GM18502 (cell line): Measurements from ENCODE around the gene TGOLN2.
"Not testable (repeated sequence)": the region's sequence is repeated elsewhere in the genome, so short reads cannot be mapped to it uniquely, and the experiment has no call there.

ENCODE experiments used
- ATAC-seq: cut with Tn5 transposase; IDR thresholded peaks from one replicate; pipeline ENCODE4 v1.9.1; 2021; ENCODE audit warnings: mild to moderate bottlenecking; ENCODE audit not compliant: unreplicated experiment, poor library complexity

TGOLN2 gene

DNA sequence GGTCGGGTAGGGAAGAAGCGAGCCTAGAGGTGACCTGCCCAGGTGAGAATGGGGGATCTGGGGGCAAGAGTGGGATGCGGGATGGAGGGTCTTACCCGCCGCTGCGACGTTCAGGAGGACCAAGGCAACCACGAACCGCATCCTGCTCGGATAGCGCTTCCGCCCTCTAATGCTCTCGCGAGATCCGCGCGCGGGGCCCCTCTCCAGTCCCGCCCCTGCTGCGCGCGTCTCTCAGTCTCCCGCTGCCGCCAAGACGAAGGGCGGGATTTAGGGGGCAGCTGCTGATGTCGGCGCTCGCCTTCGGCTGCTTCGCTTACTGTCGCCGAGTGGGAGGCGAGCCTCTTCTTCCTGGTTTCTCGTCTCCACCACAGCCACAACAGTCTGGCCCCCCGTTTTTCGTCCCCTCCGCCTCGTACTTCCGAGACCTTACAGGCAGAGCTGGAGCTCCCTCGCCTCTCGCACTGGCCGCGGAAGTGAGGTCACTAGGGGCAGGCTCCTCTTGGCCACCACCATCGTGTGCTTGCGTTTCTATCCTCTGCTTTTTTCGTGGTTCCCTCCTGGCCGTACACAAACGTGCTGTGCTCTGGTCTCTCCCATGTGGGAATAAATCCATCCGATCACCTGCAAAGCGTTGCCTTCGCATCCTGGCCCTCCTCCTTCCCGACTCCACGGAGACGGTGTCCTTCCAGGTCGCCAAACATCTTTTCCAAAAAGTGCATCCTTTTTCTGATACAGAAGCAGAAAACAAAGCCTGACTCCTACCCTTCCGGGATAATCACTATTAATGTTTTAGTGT lies at the start of gene TGOLN2:
TSS of gene TGOLN2 (minus strand) at position 168 of the 796 bp plus-strand sequence. CDS start at position 141, 27 bp downstream.
- peak; percentile 88 for ATAC-seq

- no peak for ATAC-seq
These were observed 49.3 kb upstream of the TGOLN2 start for GRCh38 chr2:85377083-85377482.

GRCh38 chr2:85376291-85377065 lies 48.7 kb upstream of the TGOLN2 start:
- ATAC-seq, result no peak

GRCh38 chr2:85371045-85371444 lies 43.3 kb upstream of the TGOLN2 start:
- no peak for ATAC-seq

GRCh38 chr2:85369500-85369899 lies 41.7 kb upstream of the TGOLN2 start:
- ATAC-seq, result no peak

DNA sequence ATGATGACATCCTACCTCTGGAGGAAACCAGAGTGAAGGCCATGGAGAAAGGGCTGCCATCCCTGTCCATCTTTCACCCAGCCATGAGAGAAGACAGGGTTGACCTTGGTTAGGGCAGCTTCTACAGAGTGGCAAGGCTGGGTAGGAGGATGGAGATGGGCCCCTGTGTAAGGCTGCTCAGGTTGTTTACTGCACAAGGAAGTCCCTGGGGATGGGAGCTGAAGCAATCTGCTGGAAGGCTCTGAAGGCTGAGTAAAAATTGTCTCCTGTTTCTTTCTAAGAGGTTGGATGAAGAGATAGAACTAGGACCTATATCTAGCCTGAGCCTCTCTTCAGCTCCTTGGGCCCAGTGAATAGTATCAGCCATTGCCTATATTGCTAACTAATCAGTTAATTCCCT lies 41.1 kb upstream of the TGOLN2 start:
- no peak for ATAC-seq

DNA sequence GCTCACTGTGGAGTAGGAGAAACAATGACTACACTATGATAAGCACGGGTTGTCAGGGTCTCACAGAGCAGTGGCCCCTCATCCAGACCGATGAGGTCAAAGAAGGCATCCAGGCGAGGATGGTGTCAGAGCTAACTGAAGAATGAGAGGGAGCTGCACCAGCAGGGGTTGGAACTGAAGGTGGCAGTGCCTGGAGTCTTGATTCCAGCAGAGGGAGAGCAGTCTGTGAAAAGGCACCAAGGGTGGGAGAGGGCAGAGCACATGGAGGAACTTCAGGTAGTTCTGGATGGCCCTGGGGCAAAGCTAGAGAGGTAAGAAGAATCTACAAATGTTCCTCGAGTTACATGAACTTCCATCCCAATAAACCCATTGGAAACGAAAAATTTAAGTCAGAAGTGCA lies 39.4 kb upstream of the TGOLN2 start:
- no peak for ATAC-seq

DNA sequence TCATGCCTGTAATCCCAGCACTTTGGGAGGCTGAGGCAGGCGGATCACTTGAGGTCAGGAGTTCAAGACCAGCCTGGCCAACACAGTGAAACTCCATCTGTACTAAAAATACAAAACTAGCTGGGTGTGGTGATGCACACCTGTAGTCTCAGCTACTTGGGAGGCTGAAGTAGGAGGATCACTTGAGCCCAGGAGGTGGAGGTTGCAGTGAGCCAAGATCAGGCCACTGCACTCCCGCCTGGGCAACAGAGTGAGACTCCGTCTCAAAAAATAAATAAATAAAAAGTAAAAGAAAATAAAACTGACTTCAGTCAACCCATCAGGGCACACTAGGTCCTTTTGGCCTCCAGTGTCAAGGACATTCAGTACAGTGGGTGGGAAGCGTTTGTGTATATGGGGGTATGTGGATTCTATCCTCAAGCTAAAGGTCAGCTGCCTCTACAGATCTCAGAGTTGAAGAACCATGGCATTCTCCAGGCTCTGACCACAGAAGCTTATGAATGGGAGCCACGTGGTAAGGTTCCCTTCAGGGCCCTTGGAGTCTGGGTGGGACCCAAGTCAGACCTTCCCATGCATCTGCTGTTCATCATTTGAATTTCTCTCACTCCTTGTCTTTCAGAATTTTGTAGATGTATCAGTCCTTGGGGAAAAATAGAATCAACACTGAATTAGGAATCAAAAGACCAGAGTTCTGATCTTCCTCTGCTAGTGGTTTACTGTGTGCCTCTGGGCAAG lies 35.0 kb upstream of the TGOLN2 start:
- not testable (repeated sequence) for ATAC-seq

GRCh38 chr2:85357736-85358135 lies 29.9 kb upstream of the TGOLN2 start:
- ATAC-seq, result no peak

DNA sequence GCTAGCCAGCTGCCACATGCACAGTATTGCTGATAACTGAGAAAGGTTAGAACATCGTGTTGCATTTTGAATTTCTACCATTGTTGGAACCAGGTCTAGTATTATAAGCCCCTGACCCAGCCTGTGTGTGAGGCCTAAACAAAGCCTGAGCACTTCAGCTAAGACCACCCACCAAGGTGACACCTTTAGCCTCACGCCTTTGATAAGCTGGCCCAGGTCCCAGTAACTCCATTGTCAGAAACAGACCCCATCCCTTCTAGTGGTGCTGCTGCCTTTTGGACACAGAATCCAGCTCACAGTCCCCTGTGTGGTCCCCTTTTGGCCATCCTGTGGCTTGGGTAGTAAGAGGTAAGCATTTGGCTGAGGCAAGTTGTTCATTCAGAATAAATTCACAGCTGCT lies 28.4 kb upstream of the TGOLN2 start:
- no peak for ATAC-seq

DNA sequence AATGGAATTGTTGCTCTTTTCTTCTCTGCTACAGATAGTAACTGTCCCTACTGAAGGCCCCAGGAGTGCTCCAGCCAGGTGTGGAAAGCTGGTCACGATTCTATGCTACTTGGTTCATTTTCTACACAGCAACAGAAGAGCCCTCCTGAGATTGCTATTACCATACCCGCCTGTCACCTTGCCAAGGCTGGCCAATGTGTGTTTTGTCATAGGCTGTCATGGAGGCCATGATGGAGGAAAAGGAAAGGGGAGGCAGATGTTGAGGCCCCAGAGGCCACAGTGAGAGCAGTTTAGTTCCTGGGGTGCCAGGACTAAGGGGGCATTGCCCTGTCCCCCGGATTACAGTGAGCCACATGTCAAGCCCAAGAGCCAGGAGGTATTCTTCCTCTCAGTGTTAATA lies 27.7 kb upstream of the TGOLN2 start:
- ATAC-seq, result no peak

- ATAC-seq, result peak; percentile 15
These were observed 27.3 kb upstream of the TGOLN2 start for GRCh38 chr2:85355073-85355410.

DNA sequence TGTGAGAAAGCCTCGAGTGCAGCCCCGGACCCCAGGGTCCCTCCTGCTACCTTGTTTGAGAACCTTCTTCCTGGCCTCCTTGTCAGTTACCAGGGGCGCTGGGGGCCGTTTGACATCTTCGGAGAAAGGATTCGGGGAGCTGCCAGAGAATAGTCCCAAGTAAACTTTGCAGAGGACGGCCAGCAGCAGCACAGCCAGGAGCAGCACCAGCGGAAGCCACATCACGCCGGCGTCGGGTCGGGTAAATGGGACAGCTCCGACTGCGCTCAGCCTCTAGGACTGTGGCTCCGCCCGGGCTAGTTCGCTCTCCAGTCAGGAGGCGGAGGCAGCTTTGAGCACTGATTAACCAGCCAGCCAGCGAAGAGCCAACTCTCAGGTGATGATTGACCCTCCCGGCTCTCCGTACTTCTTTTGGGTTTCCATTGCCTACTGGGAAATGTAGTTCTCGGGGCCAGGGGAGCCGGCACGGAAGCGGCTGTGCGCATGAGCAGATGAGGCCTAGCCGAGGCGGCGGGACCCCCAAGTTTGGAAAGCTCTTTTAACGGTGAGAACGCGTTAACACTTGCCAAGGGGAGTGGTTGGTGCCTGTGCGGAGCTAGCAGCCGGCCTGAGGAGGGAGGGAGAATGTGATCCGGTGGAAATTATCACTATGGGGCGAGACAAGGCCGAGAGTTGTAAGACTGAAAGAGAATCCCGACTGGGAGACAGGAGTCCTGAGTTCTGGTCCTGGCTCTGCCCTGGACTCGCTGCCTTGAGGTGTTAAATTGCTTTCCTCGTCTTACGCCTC lies 26.7 kb upstream of the TGOLN2 start, which contains the start of the genes ELMOD3 and RETSAT:
TSS of gene ELMOD3 (plus strand) at position 484 of the 787 bp plus-strand sequence. CDS start 2,430 bp downstream, outside the sequence.
TSS of gene RETSAT (minus strand) at position 243 of the 787 bp plus-strand sequence. CDS start at position 222, 21 bp downstream.
- ATAC-seq, result peak; percentile 95

DNA sequence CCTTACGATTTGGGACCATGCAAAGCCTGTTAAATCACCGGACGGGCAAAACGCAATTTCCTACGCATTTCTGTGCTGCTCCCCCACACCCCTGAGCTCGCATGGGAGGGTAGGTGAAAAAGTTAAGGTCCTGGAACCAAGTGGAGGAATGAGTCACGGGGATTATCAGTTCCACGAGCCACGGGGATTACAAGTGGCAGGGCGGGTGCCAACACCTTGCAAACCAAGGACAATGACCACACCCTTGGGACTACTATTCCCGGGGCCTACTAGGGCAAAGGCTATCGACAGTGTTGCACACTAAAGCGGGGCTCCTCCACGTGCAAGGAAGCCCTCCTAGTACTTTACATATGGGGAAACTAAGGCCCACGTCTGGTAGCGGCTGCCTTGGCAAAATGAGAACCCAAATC lies 26.1 kb upstream of the TGOLN2 start:
- peak; percentile 23 for ATAC-seq

DNA sequence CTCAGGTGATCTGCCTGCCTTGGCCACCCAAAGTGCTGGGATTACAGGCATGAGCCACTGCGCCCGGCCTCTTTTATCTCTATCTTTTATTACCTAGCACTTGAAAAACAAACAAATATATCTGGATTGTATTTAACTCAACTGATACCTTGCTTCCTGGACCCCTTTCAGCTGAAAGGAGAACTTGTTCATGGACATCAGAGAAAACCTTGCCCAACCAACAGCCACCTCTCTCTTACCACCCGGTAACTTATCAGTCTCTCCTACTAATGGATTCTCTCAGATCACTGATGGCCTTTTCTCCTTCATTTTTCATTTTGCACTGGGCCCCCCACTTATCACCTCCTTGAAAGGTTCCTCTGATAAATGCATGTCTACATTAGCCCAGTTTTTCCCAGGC lies 19.8 kb upstream of the TGOLN2 start:
- no peak for ATAC-seq

DNA sequence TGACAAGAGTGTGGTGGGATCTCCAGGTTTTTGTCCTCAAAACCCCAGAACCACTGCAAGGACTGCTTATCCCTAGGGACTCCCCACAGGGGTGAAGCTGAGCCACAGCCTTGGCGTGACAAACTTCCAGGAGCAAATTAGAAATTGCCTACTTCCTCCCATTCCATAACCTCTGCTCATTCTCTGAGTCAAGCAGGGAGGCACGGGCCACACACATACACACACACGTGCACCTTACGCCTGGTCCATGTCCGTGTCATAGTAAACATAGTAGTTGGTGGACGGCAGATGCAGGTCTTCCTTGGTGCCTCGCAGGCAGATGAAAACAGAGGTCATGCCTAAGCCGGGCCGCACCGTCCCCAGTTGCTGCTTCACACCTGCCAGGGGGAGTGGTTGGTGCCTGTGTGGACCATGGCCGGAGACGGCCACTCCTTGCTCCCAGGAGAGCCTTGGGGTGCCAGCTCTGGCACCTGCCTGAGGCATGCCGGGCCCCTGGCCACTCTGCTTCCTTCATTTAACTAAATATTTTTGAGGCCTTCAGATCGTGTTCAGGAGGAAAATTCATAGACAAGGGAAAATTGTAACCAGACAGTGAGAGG lies 16.7 kb upstream of the TGOLN2 start:
- ATAC-seq, result no peak

GRCh38 chr2:85343207-85343895 lies 15.6 kb upstream of the TGOLN2 start:
- ATAC-seq, result not testable (repeated sequence)

GRCh38 chr2:85342156-85342555 lies 14.4 kb upstream of the TGOLN2 start:
- no peak for ATAC-seq
